Loucy (cell line): ENCODE results near the gene PDHA1.

Experiments used
- EZH2phosphoT487 ChIP-seq: fragments of 200-600 bp; IDR thresholded peaks from 2 replicates; pipeline ENCODE4 v1.6.1; 2018; ENCODE audit warnings: antibody characterized with exemption, mild to moderate bottlenecking, moderate library complexity, borderline replicate concordance
- TF ChIP-seq, protein P1 (sequence below): fragments of 200-600 bp; sonication (generic); conservative IDR thresholded peaks from 2 replicates; pipeline ENCODE4 v1.5.1; 2014; ENCODE audit warnings: mild to moderate bottlenecking, antibody characterized with exemption, low read length

DNA sequence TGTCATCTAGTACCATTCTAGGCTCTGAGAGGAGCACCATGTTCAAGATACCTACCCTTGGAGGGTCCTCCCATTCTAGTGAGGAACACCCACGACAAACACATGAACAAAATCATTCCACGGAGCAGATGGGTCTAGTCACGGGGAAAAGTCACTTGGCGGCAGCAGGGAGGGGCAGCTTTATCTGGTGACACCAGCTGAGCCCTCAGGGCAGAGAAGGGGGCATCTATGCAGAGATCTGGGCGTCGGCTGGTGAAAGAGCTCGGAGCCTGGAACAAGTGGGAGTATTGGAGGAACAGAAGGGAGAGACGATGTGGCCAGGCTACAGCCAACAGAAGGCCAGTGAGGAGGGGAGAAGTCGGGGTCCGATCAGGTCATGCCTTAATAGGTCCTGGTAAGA, 11.9 kb upstream of the PDHA1 start:
- TF ChIP-seq, protein P1, sequence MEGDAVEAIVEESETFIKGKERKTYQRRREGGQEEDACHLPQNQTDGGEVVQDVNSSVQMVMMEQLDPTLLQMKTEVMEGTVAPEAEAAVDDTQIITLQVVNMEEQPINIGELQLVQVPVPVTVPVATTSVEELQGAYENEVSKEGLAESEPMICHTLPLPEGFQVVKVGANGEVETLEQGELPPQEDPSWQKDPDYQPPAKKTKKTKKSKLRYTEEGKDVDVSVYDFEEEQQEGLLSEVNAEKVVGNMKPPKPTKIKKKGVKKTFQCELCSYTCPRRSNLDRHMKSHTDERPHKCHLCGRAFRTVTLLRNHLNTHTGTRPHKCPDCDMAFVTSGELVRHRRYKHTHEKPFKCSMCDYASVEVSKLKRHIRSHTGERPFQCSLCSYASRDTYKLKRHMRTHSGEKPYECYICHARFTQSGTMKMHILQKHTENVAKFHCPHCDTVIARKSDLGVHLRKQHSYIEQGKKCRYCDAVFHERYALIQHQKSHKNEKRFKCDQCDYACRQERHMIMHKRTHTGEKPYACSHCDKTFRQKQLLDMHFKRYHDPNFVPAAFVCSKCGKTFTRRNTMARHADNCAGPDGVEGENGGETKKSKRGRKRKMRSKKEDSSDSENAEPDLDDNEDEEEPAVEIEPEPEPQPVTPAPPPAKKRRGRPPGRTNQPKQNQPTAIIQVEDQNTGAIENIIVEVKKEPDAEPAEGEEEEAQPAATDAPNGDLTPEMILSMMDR: no peak
- TF ChIP-seq EZH2phosphoT487: no peak
